ENCODE results near the gene KRTAP19-3. TPM values are rescaled to one million over a fixed set of nuclear protein-coding genes. Genes with fewer than 3 reads are reported as not detected.
"Not testable (repeated sequence)": the region's sequence is repeated elsewhere in the genome, so short reads cannot be mapped to it uniquely, and the experiment has no call there.

Gene KRTAP19-3
- total RNA-seq, result not detected

DNA sequence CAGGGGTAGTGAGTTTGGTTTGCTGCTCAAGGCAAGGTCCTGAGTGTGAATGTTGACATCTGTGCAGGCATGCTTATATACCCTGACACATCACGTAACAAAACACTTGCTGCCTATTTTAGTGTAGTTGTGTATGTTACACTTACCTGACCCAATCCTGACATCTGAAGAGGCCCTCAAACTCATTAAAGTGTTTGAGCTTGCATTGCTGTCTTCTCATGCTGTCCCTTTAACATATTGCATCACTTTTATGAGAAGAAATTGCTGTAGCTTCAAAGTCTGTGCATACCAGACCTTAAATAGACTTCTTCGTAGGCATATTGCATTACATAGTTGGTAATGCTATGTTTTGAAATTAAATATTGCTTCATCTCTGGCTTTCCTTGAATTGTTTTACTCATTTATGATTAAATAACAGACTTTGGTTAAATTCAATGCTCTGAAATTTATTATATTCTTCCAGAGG is at the start of gene KRTAP19-3:
Gene KRTAP19-3, minus strand, starts transcription at position 51 of the 466 bp plus-strand sequence. CDS start 56 bp downstream, outside the sequence.
- no peak for ATAC-seq

DNA sequence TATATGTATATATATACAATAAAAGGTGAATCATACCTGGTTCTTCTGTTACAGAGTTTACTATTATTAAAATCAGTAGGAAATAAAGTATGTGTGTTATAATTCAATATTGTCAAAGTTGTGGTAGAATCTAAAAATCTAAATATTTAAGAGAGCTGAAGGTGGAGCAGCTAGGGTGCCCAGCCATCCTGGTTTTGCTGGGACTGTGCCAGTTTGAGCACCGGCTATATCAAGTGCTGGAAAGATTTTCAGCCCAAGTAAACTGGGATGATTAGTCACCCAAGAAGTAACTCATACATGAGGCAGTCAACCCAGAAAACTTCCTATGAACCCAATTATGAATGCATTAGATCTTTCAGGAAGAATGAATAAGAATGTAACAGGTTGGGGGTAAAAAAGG is 27.1 kb upstream of the KRTAP19-3 start:
- ATAC-seq, result no peak

DNA sequence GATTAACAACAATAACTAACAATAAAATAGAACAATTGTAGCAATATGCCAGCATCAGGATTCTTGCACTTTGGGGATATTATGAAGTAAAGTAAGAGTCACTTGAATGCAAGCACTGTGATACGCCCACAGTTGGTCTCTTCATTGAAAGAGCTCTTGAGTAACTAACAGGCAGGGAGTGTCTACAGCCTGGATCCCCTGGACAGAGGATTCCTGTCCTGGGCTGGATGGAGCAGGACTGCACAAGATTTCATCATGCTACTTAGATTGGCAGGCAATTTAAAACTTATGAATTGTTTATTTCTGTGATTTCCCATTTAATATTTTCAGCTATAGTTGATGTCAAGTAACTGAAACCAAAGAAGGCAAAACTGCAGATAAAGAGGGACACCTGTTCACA is 23.9 kb upstream of the KRTAP19-3 start:
- no peak for ATAC-seq

DNA sequence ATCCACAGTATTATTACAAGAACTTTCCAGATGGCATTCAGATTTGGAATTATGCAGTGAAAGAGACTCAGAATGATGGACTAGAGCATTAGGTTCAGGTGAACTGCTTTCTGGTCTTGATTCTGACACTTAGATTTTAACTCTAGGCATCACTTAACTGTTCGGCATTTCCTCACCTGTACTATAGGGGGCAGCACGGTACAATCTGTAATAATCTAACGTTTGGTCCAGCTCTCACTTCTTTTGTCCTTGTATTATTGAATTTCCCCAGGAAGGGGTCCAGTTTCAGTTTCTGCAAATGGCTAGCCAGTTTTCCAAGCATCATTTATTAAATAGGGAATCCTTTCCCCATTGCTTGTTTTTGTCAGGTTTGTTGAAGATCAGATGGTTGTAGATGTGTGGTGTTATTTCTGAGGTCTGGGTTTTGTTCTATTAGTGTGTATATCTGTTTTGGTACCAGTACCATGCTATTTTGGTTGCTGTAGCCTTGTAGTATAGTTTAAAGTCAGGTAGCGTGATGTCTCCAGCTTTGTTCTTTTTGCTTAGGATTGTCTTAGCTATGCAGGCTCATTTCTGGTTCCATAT is 13.9 kb upstream of the KRTAP19-3 start:
- not testable (repeated sequence) for ATAC-seq

DNA sequence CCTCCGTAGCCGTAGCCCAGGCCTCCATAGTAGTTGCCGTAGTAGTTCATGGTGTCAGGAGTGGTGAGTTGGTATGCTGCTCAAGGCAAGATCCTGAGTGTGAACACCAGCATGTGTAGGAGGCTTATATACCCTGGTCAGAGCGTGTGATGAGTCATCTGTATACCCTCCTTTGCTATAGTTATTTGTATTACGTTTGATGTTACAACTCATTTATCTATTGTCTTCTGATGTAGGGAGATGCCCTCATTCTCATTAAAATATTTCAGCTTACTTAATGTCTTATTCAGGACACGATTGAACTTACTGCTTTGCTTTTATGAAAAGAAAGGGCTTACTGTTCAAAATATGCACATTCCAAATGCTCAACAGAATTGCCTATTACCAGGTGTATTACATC is 10.2 kb upstream of the KRTAP19-3 start, which contains the start of gene KRTAP19-5:
Gene KRTAP19-5, minus strand, starts transcription at position 101 of the 400 bp plus-strand sequence. Its CDS starts 51 bp downstream, at position 50.
- ATAC-seq, result no peak

DNA sequence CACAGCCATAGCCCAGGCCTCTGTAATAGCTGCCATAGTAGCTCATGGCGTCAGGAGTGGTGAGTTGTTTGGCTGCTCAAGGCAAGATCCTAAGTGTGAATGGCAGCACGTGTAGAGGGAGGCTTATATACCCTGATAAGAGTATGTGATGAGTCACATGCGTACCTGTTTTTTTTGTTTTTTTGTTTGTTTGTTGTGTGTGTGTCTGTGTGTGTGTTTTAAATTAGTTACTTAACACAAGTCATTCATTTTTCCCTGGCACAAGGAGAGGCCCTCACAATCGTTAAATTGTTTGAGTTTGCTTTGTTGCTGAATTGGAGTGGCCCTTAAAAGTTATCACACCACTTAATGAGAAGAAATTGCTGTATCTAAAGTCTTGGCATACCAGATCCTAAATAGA is 5.3 kb upstream of the KRTAP19-3 start, which contains the start of gene KRTAP19-4:
Gene KRTAP19-4, minus strand, starts transcription at position 101 of the 400 bp plus-strand sequence. Its CDS starts 55 bp downstream, at position 46.
- no peak for ATAC-seq

DNA sequence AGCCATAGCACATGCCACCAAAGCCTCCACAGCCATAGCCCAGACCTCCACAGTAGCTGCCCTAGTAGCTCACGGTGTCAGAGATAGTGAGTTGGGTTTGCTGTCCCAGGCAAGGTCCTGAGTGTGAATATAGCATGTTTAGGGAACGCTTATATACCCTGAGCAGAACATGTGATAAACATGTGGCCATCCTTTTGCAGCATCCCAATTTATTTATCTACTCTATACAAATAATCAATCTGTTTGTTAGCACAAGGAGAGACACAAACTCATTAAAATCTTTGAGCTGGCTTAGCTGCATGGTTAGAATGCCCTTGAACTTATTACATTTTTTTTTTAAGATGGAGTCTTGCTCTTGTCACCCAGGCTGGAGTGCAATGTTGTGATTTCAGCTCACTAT is 4.5 kb downstream of the KRTAP19-3 start, which contains the start of gene KRTAP19-2:
Gene KRTAP19-2, minus strand, starts transcription at position 101 of the 400 bp plus-strand sequence. Its CDS starts 88 bp downstream, at position 13.
- no peak for ATAC-seq

DNA sequence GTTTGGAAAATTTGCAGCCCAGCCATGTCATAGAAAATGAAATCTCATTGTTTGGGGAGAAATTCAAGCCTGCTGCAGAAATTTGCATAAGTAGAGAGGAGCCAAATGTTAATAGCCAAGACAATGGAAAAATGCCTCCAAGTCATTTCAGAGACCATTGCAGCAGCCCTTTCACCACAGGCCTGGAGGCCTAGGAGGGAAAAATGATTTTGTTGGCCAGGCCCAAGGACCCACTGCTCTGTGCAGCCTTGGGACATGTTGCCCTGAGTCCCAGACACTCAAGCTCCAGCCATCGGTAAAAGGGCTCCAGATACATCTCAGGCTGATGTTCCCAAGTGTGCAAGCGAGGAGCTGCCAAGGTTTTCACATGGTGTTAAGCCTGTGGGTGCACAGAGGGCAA is 5.6 kb downstream of the KRTAP19-3 start:
- no peak for ATAC-seq

DNA sequence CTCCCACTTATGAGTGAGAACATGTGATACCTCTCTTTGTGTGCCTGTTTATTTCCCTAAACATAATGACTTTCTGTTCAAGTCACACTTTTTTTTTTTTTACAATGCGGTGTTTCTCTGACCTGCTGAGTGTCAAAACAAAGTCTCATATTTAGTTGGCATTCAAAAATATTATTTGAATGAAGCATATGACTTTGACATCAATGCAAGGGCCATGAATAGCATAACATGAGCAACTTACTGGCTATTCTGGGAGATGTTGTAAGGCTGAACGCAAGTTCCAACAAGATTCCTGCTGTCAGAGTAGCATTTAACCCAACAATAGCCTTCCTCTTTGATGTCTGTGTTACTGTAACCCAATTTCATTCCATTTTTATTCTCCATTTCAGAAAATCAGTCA is 9.7 kb downstream of the KRTAP19-3 start:
- no peak for ATAC-seq

DNA sequence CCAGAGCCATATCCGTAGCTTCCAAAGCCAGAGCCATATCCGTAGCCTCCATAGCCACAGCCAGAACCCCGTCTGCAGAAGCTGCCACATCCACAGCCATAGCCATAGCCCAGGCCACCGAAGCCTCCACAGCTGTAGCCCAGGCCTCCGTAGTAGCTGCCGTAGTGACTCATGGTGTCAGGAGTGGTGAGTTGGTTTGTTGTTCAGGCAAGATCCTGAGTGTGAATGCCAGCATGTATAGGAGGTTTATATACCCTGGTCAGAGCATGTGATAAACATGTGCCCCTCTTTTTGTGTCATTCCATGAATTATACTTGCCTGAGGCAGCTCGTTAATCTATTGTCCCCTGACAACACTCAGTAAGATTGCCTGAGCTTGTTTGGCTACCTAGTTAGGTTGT is 11.7 kb downstream of the KRTAP19-3 start, which contains the start of gene KRTAP19-1:
Gene KRTAP19-1, minus strand, starts transcription at position 223 of the 400 bp plus-strand sequence. Its CDS starts 50 bp downstream, at position 173.
- ATAC-seq, result peak; percentile 18

DNA sequence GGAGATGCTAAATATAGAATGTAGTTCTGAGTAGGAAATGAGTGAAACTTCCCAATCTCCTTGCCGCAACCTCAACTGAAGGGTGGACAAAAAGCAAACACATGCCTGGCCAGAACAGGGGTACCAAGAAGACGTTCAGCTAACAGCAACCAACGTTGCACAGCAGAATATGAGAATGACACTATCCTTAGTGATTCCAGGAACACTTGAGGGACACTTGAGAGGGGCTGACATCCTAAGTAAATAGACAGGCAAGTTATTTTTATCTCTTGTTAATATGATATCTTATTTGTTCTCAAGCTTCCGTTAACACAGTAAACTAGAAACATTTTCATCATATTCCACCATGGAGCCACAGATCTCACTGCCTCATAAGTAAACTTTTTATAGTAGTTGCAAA is 12.6 kb downstream of the KRTAP19-3 start:
- ATAC-seq, result no peak

DNA sequence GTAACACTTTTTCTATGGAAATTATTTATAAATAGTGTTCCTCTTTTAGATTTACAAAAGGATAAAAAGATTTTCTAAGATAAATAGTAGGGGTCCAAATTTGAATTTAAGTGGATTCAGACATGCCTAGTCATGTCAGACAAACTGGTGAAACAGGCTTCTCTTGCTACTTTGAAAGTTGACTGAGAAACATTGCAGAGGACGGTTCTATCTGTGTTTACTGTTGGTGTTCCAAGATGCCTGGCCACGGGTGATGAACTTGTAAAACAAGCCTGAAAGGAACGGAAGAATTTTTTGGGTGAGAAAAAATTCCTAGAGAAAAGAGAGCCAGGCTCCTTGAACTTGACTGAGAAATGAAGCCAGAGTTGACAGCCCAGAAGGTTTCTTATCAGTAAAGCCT is 13.8 kb downstream of the KRTAP19-3 start:
- ATAC-seq, result no peak

DNA sequence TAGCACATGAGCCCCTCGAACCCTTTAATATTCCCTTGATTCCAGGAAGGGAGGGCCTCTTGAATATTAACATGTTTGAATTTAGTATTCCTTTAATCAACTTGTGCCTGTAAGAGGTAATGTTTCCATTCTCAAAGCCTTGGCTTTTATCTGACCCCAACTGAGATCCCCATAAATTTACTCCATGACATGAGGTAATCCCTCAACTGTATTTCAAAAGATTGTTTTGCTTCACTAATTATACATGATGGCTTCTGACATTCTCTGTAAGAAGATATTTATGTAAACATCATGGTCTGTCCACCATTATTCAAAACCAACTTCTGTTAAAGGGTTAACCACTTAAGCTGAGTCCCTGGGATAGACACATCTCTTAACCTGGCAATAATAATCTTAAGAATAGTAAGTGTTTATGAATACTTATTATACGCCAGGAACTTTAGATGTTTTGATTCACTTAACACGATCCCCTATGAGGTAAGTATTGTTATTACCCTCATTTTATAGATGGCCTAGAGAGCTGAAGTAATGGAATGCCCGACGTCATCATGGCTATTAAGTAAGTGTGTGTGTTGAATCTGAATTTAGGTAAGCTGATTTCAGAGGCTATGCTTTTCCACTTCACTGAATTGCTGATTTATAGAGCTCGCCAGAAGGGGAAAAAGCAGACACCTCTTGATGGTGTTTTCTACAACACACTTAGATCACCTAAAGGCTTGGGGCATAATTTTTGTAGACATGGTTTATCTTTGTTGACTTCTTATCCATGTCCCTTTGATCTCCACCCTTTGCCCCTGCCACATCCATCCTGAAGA is 22.7 kb downstream of the KRTAP19-3 start:
- ATAC-seq, result no peak

DNA sequence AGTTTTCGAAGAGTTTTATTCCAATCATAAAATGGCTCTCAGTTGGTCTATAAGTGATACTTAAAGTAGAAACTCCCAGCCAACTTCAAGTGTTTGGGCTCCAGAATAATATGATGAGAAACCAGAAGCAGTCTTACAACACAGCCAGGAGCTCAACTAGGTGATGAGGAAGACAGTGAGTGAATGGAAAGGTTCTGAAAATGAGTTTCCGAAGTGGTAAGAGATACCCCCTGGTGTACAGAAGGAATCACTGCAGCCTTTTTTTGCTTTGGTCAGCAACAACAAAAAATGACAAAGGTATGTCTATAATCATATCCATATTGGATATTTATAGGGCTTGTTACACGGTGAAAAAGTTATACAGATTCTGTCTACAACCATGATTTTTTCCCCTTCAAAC is 28.1 kb downstream of the KRTAP19-3 start:
- ATAC-seq, result peak; percentile 31

DNA sequence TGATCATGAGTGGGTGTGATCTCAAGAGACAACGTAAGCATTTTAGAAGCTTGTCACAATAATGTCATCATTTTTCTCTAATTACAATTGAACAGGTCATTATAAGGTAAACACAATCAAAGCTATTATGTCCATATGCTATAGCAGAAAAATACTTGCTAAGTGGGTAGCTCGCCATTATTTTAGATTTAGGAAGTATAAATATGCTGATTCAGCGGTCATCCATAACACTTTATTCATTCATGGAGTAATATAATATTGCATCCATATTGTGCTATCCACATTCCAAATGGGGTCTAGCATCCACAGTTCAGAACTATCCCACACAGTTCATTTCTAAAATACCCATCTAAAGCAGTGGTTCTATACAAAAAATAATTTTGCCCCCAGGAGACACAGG is 43.3 kb downstream of the KRTAP19-3 start:
- ATAC-seq, result no peak

DNA sequence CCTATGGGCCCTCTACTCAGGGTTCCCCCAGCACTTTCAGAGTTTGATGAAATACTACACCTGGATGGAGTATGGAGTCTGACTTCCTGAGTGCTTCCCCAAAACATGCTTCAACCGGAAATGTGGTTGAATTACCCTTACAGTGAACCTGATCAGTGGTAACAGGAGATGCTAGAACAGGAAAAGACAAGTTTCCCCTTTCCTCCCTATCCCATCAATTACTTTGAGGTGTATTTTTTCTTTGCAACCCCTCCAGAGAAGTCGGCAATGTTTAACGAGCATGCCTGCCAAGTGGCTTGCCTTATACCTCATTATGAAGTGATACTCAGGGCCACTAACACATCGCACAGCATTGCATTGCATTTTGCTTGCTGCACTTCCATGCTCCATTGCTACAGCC is 44.8 kb downstream of the KRTAP19-3 start:
- no peak for ATAC-seq

DNA sequence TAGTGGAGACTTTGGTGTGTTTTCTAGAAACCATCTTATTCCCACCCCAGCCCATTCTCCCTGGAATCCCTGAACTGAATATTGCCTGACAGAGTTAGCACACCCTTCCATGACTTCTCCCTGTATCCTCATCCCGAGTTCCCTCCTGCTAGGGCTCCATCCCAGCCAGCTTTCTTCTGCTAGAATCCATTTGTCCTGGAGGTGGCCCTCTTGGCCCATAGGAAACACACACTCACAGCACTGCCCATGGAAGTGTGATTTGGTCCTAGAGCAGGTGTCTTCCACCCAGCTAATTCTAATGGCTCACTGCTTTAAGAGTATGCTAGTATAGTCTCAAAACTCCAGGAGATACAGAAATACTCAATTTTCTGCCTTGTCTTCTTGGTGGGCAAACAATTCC is 47.6 kb downstream of the KRTAP19-3 start:
- ATAC-seq, result no peak

DNA sequence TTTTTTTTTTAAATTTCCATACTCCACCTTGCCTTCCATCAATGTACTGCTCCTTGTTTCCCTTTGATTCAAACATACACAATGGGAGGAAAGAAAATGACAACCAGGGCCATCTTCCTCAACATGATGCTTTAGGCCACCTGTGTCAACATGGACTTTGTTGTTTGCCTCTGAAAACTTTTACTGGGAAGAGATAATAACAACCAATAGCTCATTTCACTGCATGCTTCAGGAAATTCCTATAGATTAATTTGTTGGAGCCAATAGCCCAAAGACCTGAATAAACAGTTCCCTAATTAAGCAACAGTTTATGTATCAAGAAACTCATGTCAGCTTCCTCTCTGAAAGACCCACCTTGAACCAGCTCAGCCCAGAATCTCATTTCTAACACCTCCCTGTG is 48.6 kb downstream of the KRTAP19-3 start:
- no peak for ATAC-seq

Other genes starting within 250 kb of the KRTAP19-3 start
- not detected for gene KRTAP24-1, start 209.1 kb downstream of the KRTAP19-3 start, total RNA-seq
- gene KRTAP25-1, start 202.5 kb downstream of the KRTAP19-3 start, total RNA-seq, result not detected
- not detected for gene KRTAP26-1, start 171.7 kb downstream of the KRTAP19-3 start, total RNA-seq
- not detected for gene KRTAP27-1, start 154.3 kb downstream of the KRTAP19-3 start, total RNA-seq
- not detected for gene KRTAP23-1, start 143.4 kb downstream of the KRTAP19-3 start, total RNA-seq
- not detected for gene KRTAP13-2, start 119.7 kb downstream of the KRTAP19-3 start, total RNA-seq
- gene KRTAP13-1, start 96.0 kb downstream of the KRTAP19-3 start, total RNA-seq, result not detected
- not detected for gene KRTAP13-3, start 66.1 kb downstream of the KRTAP19-3 start, total RNA-seq
- not detected for gene KRTAP13-4, start 61.8 kb downstream of the KRTAP19-3 start, total RNA-seq
- not detected for gene KRTAP15-1, start 51.7 kb downstream of the KRTAP19-3 start, total RNA-seq
- gene KRTAP19-1, start 11.6 kb downstream of the KRTAP19-3 start, total RNA-seq, result not detected
- gene KRTAP19-2, start 4.6 kb downstream of the KRTAP19-3 start, total RNA-seq, result not detected
- not detected for gene KRTAP19-4, start 5.2 kb upstream of the KRTAP19-3 start, total RNA-seq
- not detected for gene KRTAP19-5, start 10.1 kb upstream of the KRTAP19-3 start, total RNA-seq
- not detected for gene KRTAP19-6, start 49.9 kb upstream of the KRTAP19-3 start, total RNA-seq
- gene KRTAP19-7, start 69.3 kb upstream of the KRTAP19-3 start, total RNA-seq, result not detected
- gene KRTAP22-2, start 98.4 kb upstream of the KRTAP19-3 start, total RNA-seq, result not detected
- not detected for gene KRTAP6-3, start 100.4 kb upstream of the KRTAP19-3 start, total RNA-seq
- not detected for gene KRTAP6-2, start 106.9 kb upstream of the KRTAP19-3 start, total RNA-seq
- not detected for gene KRTAP22-1, start 109.1 kb upstream of the KRTAP19-3 start, total RNA-seq
- not detected for gene KRTAP6-1, start 121.9 kb upstream of the KRTAP19-3 start, total RNA-seq
- not detected for gene KRTAP20-1, start 124.4 kb upstream of the KRTAP19-3 start, total RNA-seq
- gene KRTAP20-4, start 128.6 kb upstream of the KRTAP19-3 start, total RNA-seq, result not detected
- gene KRTAP20-2, start 143.2 kb upstream of the KRTAP19-3 start, total RNA-seq, result not detected
- not detected for gene KRTAP20-3, start 150.9 kb upstream of the KRTAP19-3 start, total RNA-seq
- not detected for gene KRTAP21-3, start 226.8 kb upstream of the KRTAP19-3 start, total RNA-seq